A549 (cell line): ENCODE measurements around the gene SLC13A4. TPM values are rescaled to one million over a fixed set of nuclear protein-coding genes. Genes with fewer than 3 reads are reported as not detected.
"Not testable (repeated sequence)": the region's sequence is repeated elsewhere in the genome, so short reads cannot be mapped to it uniquely, and the experiment has no call there.

Experiments
- ATAC-seq, 2 experiments: fragments of 200-7000 bp in 1 of 2; fragments of >200 bp in 1 of 2; cut with Nextera tagmentation in 1 of 2; cut with Tn5 transposase in 1 of 2; 3 replicates each; pipeline versions ENCODE4 v1.8.0 to v1.9.1; 2018 to 2020; ENCODE audit warnings: mild to moderate bottlenecking in 1 of 2, moderate library complexity in 1 of 2
- CTCF ChIA-PET: fragments of 300-600 bp; sonication (Branson Sonifier 250); formaldehyde crosslinking; extraction: SDS; loops from one replicate; lab custom pipeline; 2021; ENCODE audit warnings: antibody characterized with exemption, inconsistent platforms; lab: Yijun Ruan, JAX
- POLR2A ChIA-PET: fragments of 350-600 bp; formaldehyde crosslinking; extraction: SDS; loops from one replicate; lab custom pipeline; 2021; ENCODE audit warnings: antibody characterized with exemption, inconsistent platforms; lab: Yijun Ruan, JAX
- DNase-seq, 2 experiments: peaks; one replicate each; pipeline versions ENCODE4 v3.0.0 to v3.0.0-alpha.2; 2011 to 2016; ENCODE audit warnings: low read depth in 1 of 2, low spot score in 1 of 2
- FAIRE-seq: peaks from 2 replicates; lab custom pipeline; 2011; peaks lifted over from hg19 to GRCh38; lab: Jason Lieb, UNC
- H3K27ac ChIP-seq, 2 experiments: fragments of >200 bp; sonication (Bioruptor Twin); formaldehyde crosslinking; 3 replicates each; pipeline ENCODE4 v1.5.1; 2016 to 2017
- H3K4me1 ChIP-seq: fragments of >200 bp; sonication (Bioruptor Twin); formaldehyde crosslinking; 3 replicates; pipeline ENCODE4 v1.6.1; 2016
- H3K4me2 ChIP-seq: fragments of >200 bp; sonication (Bioruptor Twin); formaldehyde crosslinking; 3 replicates; pipeline ENCODE4 v1.6.1; 2016
- H3K4me3 ChIP-seq: fragments of >200 bp; sonication (Bioruptor Twin); formaldehyde crosslinking; 3 replicates; pipeline ENCODE4 v1.5.1; 2016
- H3K9me3 ChIP-seq: fragments of >200 bp; sonication (Bioruptor Twin); formaldehyde crosslinking; 3 replicates; pipeline ENCODE4 v1.6.1; 2016
- CBX2 ChIP-seq: fragments of 200-600 bp; sonication (generic); IDR thresholded peaks from 2 replicates; pipeline ENCODE4 v1.6.1; 2016; ENCODE audit warnings: low read depth, mild to moderate bottlenecking, borderline replicate concordance
- CHD2 ChIP-seq: fragments of 150-350 bp; IDR thresholded peaks from 2 replicates; pipeline ENCODE4 v1.6.1; 2014; ENCODE audit warnings: low read length; ENCODE audit not compliant: partially characterized antibody
- EP300 ChIP-seq, 2 experiments: fragments of >200 bp; sonication (Bioruptor Twin); formaldehyde crosslinking; IDR thresholded peaks; 2 replicates in 1 of 2; 3 replicates in 1 of 2; pipeline ENCODE4 v1.6.1; 2016 to 2017
- FOSL2 ChIP-seq, 2 experiments: fragments of 450-650 bp in 1 of 2; fragments of >200 bp in 1 of 2; sonication (Bioruptor Twin) in 1 of 2; formaldehyde crosslinking; IDR thresholded peaks; 2 replicates each; pipeline versions ENCODE4 v1.5.0 to v1.6.1; 2016 to 2020; ENCODE audit warnings: mild to moderate bottlenecking in 1 of 2, moderate library complexity in 1 of 2
- HOXA7 ChIP-seq: fragments of 250-450 bp; sonication (Bioruptor Pico); IDR thresholded peaks from 2 replicates; pipeline ENCODE4 v1.5.0; 2020; ENCODE audit warnings: mild to moderate bottlenecking, moderate library complexity
- JUNB ChIP-seq: fragments of >200 bp; sonication (Bioruptor Twin); formaldehyde crosslinking; IDR thresholded peaks from 2 replicates; pipeline ENCODE4 v1.6.1; 2016
- KDM5A ChIP-seq: fragments of 200-600 bp; sonication (generic); IDR thresholded peaks from 2 replicates; pipeline ENCODE4 v1.6.1; 2016; ENCODE audit warnings: antibody characterized with exemption, mild to moderate bottlenecking
- MYC ChIP-seq: IDR thresholded peaks from 2 replicates; pipeline ENCODE4 v1.6.1; 2012; ENCODE audit warnings: mild to moderate bottlenecking, inconsistent platforms, low read length, improper control_type of control experiment, borderline replicate concordance
- NPAS2 ChIP-seq: fragments of 250-450 bp; sonication (Bioruptor Pico); IDR thresholded peaks from 2 replicates; pipeline ENCODE4 v1.8.0; 2022; ENCODE audit warnings: mild to moderate bottlenecking, moderate library complexity, borderline replicate concordance
- POLR2A ChIP-seq: IDR thresholded peaks from 2 replicates; pipeline ENCODE4 v1.6.1; 2012; ENCODE audit warnings: mild to moderate bottlenecking, low read length
- RAD21 ChIP-seq, 2 experiments: fragments of >200 bp in 1 of 2; sonication (Bioruptor Twin) in 1 of 2; formaldehyde crosslinking in 1 of 2; IDR thresholded peaks in 1 of 2; conservative IDR thresholded peaks in 1 of 2; 2 replicates in 1 of 2; 3 replicates in 1 of 2; pipeline ENCODE4 v1.6.1; 2012 to 2018; ENCODE audit warnings: inconsistent platforms in 1 of 2
- RCOR1 ChIP-seq: fragments of 150-350 bp; IDR thresholded peaks from 2 replicates; pipeline ENCODE4 v1.6.1; 2014; ENCODE audit warnings: antibody characterized with exemption, low read length, low read depth
- RNF2 ChIP-seq: fragments of 200-600 bp; sonication (generic); IDR thresholded peaks from 2 replicates; pipeline ENCODE4 v1.6.1; 2016; ENCODE audit warnings: low read depth, mild to moderate bottlenecking, antibody characterized with exemption, moderate library complexity, borderline replicate concordance
- SMC3 ChIP-seq: fragments of >200 bp; sonication (Bioruptor Twin); formaldehyde crosslinking; IDR thresholded peaks from 3 replicates; pipeline ENCODE4 v1.6.1; 2018; ENCODE audit warnings: inconsistent platforms
- SREBF2 ChIP-seq: fragments of 450-650 bp; IDR thresholded peaks from 2 replicates; pipeline ENCODE4 v1.6.1; 2014; ENCODE audit warnings: mild to moderate bottlenecking, moderate library complexity
- TFCP2L1 ChIP-seq: fragments of 250-450 bp; sonication (Bioruptor Pico); IDR thresholded peaks from 2 replicates; pipeline ENCODE4 v1.5.0; 2021; ENCODE audit warnings: mild to moderate bottlenecking
- ZC3H11A ChIP-seq: fragments of 450-650 bp; IDR thresholded peaks from 2 replicates; pipeline ENCODE4 v1.6.1; 2014; ENCODE audit warnings: antibody characterized with exemption, mild to moderate bottlenecking
- ZFP36 ChIP-seq: fragments of 450-650 bp; IDR thresholded peaks from 2 replicates; pipeline ENCODE4 v1.6.1; 2014; ENCODE audit warnings: borderline replicate concordance; ENCODE audit not compliant: partially characterized antibody
- ZNF302 ChIP-seq: fragments of 250-450 bp; sonication (Bioruptor Pico); IDR thresholded peaks from 2 replicates; pipeline ENCODE4 v1.9.0; 2021; ENCODE audit warnings: inconsistent platforms, mild to moderate bottlenecking, moderate library complexity
- WGBS: methylation state at CpG from one replicate; pipeline ENCODE4 v1.1.6; 2017; ENCODE audit errors: missing lambda C conversion rate; 5-methylcytosine and 5-hydroxymethylcytosine counted together
- polyA plus RNA-seq, 4 experiments: library from polyadenylated mRNA; depleted of rRNA in 3 of 4; stranded (reverse); fragments of >200 nt; fragmentation: RNase III in 1 of 4; extraction: RNeasy Plus Mini Kit Qiagen cat#74134 plus additional on column Dnase treatment in 1 of 4; gene quantifications; 2 replicates in 3 of 4; 3 replicates in 1 of 4; pipeline ENCODE4 v1.2.3, GENCODE V29; 2011 to 2017
- TF ChIP-seq, protein P1 (sequence below): fragments of 200-600 bp; sonication (generic); IDR thresholded peaks from 2 replicates; pipeline ENCODE4 v1.6.1; 2016; ENCODE audit warnings: antibody characterized with exemption, mild to moderate bottlenecking, moderate library complexity
- TF ChIP-seq, protein P2 (sequence below): fragments of 450-650 bp; IDR thresholded peaks from 2 replicates; pipeline ENCODE4 v1.6.1; 2014; ENCODE audit warnings: antibody characterized with exemption
- TF ChIP-seq, protein P3 (sequence below): IDR thresholded peaks from 2 replicates; pipeline ENCODE4 v1.6.1; 2012; ENCODE audit warnings: low read depth, borderline replicate concordance
- TF ChIP-seq, protein P4 (sequence below): fragments of >200 bp; sonication (Bioruptor Twin); formaldehyde crosslinking; IDR thresholded peaks from 3 replicates; pipeline ENCODE4 v1.5.1; 2016

Gene SLC13A4
- polyA plus RNA-seq, 2 of the 4 experiments (the other 2 are of a cell fraction), result not detected

DNA sequence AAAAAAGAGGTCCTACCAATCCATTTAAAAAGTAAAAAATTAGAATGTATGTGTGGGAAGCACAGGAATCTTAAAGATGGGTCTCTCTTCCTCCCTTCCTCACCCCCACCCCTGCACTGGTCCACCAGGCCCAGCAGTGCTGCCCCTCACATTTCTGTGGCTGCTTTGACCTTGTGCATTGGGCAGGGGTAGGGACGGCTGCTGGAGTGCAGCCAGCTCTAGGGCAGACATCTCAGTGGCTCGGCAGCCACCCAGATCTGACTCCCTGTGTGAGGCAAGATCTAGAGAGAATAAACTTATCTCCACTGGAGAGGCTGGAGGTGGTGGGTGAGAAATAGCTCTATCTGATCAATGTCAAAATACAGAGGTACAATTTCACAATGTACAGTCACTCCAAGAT is 13.9 kb upstream of the SLC13A4 start:
- DNase-seq (no peak), FAIRE-seq (no peak), ATAC-seq (no peak)
- Histone ChIP-seq H3K4me3 (no peak overlapping the region), H3K4me2 (no peak overlapping the region), H3K9me3 (no peaks in the 10 kb centered on the region), H3K4me1 (peaks cover 11% of the 10 kb centered on the region; the same call in 2 of the 3 replicates), H3K27ac (no peak overlapping the region)
- ChIA-PET POLR2A (no interaction called here), CTCF (interaction anchor here (0.6 kb wide), 1 partner anchor 19 kb away, joined by 4 read pairs; no protein-coding TSS in a partner anchor)
- WGBS, result 14% methylated on average over 2 of the region's 2 CpGs
- TF ChIP-seq RCOR1 (no peak), JUNB (no peak), POLR2A (no peak), EP300 (IDR thresholded peaks at IDR 0.05) (no peak), SREBF2 (no peak), ZFP36 (no peak), NPAS2 (CRISPR knock-in tag) (no peak), KDM5A (no peak), HOXA7 (no peak), RNF2 (no peak)
- TF ChIP-seq, protein P1, sequence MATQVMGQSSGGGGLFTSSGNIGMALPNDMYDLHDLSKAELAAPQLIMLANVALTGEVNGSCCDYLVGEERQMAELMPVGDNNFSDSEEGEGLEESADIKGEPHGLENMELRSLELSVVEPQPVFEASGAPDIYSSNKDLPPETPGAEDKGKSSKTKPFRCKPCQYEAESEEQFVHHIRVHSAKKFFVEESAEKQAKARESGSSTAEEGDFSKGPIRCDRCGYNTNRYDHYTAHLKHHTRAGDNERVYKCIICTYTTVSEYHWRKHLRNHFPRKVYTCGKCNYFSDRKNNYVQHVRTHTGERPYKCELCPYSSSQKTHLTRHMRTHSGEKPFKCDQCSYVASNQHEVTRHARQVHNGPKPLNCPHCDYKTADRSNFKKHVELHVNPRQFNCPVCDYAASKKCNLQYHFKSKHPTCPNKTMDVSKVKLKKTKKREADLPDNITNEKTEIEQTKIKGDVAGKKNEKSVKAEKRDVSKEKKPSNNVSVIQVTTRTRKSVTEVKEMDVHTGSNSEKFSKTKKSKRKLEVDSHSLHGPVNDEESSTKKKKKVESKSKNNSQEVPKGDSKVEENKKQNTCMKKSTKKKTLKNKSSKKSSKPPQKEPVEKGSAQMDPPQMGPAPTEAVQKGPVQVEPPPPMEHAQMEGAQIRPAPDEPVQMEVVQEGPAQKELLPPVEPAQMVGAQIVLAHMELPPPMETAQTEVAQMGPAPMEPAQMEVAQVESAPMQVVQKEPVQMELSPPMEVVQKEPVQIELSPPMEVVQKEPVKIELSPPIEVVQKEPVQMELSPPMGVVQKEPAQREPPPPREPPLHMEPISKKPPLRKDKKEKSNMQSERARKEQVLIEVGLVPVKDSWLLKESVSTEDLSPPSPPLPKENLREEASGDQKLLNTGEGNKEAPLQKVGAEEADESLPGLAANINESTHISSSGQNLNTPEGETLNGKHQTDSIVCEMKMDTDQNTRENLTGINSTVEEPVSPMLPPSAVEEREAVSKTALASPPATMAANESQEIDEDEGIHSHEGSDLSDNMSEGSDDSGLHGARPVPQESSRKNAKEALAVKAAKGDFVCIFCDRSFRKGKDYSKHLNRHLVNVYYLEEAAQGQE, result no peak
- TF ChIP-seq, protein P2, sequence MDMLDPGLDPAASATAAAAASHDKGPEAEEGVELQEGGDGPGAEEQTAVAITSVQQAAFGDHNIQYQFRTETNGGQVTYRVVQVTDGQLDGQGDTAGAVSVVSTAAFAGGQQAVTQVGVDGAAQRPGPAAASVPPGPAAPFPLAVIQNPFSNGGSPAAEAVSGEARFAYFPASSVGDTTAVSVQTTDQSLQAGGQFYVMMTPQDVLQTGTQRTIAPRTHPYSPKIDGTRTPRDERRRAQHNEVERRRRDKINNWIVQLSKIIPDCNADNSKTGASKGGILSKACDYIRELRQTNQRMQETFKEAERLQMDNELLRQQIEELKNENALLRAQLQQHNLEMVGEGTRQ, result no peak
- TF ChIP-seq, protein P3, sequence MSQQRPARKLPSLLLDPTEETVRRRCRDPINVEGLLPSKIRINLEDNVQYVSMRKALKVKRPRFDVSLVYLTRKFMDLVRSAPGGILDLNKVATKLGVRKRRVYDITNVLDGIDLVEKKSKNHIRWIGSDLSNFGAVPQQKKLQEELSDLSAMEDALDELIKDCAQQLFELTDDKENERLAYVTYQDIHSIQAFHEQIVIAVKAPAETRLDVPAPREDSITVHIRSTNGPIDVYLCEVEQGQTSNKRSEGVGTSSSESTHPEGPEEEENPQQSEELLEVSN, result no peak
- TF ChIP-seq, protein P4, sequence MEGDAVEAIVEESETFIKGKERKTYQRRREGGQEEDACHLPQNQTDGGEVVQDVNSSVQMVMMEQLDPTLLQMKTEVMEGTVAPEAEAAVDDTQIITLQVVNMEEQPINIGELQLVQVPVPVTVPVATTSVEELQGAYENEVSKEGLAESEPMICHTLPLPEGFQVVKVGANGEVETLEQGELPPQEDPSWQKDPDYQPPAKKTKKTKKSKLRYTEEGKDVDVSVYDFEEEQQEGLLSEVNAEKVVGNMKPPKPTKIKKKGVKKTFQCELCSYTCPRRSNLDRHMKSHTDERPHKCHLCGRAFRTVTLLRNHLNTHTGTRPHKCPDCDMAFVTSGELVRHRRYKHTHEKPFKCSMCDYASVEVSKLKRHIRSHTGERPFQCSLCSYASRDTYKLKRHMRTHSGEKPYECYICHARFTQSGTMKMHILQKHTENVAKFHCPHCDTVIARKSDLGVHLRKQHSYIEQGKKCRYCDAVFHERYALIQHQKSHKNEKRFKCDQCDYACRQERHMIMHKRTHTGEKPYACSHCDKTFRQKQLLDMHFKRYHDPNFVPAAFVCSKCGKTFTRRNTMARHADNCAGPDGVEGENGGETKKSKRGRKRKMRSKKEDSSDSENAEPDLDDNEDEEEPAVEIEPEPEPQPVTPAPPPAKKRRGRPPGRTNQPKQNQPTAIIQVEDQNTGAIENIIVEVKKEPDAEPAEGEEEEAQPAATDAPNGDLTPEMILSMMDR, result no peak

DNA sequence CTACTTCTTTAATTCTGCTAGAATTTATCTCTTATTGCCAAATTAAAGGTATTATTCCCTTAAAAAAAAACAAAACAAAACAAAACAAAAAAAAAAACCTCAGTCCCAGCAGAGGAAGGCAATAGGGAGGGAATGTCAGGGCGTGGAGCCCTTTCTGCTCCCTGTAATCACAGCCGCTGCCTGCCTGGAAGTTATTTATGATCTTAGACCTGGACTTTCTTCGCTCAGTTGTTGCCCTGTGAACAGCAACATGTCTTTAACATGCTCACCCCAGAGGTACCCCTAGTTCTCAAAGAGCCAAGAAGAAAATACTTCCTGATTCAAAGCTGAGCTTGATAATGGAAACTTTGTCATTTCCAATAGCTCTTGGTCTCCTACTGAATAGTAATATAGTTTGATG is 12.9 kb upstream of the SLC13A4 start:
- WGBS, result 63% methylated on average over 3 of the region's 3 CpGs

DNA sequence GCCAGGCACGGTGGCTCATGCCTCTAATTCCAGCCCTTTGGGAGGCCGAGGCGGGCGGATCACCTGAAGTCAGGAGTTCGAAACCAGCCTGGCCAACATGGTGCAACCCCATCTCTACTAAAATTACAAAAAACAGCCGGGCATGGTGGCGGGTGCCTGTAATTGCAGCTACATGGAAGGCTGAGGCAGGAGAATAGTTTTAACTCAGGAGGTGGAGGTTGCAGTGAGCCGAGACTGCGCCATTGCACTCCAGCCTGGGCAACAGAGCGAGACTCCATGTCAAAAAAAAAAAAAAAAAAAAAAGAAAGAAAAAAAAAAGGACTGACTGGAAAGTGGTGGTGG is 9.3 kb upstream of the SLC13A4 start:
- peak in 1 of 2 experiments; percentile 63; a peak in 2 of 6 replicates for ATAC-seq
- H3K4me1 ChIP-seq, H3K9me3 ChIP-seq, H3K27ac ChIP-seq, FAIRE-seq, POLR2A ChIA-PET, DNase-seq, H3K4me3 ChIP-seq, H3K4me2 ChIP-seq: not testable (repeated sequence)
- CTCF ChIA-PET, result interaction anchor here (1.6 to 2.1 kb wide), 2 partner anchors 9 to 64 kb away, joined by 4 to 5 read pairs; partner anchors contain the start of gene SLC13A4
- 78% methylated on average over 10 of the region's 10 CpGs for WGBS

More for the DNA sequence above, 12.9 kb upstream of the SLC13A4 start:
- no peak overlapping the region for H3K4me3 ChIP-seq
- no peak for DNase-seq
- H3K4me2 ChIP-seq, result no peak overlapping the region
- H3K9me3 ChIP-seq, result no peaks in the 10 kb centered on the region
- ATAC-seq, result no peak
- CTCF ChIA-PET, result interaction anchor here (0.8 kb wide), 1 partner anchor 1427 kb away, joined by 6 read pairs; no protein-coding TSS in a partner anchor
- no peak for FAIRE-seq
- POLR2A ChIA-PET, result no interaction called here
- TF ChIP-seq ZNF302 (CRISPR knock-in tag) (no peak), FOSL2 (IDR thresholded peaks at IDR 0.05) (no peak), FOSL2 (CRISPR knock-in tag; IDR thresholded peaks at IDR 0.05) (no peak), CHD2 (no peak), CBX2 (no peak), ZC3H11A (no peak), SMC3 (no peak), EP300 (IDR thresholded peaks at IDR 0.05) (no peak), RAD21 (conservative IDR thresholded peaks at IDR 0.05 in 1 of 2, IDR thresholded peaks at IDR 0.05 in 1 of 2) (no peak), MYC (no peak), TFCP2L1 (no peak)
- H3K4me1 ChIP-seq, result peaks cover 5% of the 10 kb centered on the region; the same call in 2 of the 3 replicates
- H3K27ac ChIP-seq, result no peak overlapping the region
